HL-60 (cell line): Measurements from ENCODE around the gene USH1C.

ENCODE experiments used
- DNase-seq, 2 experiments: peaks; one replicate each; pipeline ENCODE4 v3.0.0-alpha.2; 2010 to 2020; ENCODE audit warnings: low read depth in 1 of 2, low spot score in 1 of 2
- H3K27ac ChIP-seq: fragments of 250-450 bp; sonication (Bioruptor Pico); replicated peaks from 2 replicates; pipeline ENCODE4 v1.5.1; 2020; ENCODE audit warnings: mild to moderate bottlenecking, moderate library complexity
- H3K27me3 ChIP-seq: fragments of 250-450 bp; sonication (Bioruptor Pico); 2 replicates; pipeline ENCODE4 v1.5.1; 2021; ENCODE audit warnings: mild to moderate bottlenecking, moderate library complexity; ENCODE audit not compliant: insufficient read depth, poor library complexity, severe bottlenecking
- H3K4me3 ChIP-seq: replicated peaks from 2 replicates; pipeline ENCODE4 v1.5.1; 2011; ENCODE audit warnings: mild to moderate bottlenecking, control low read depth, low read length; ENCODE audit not compliant: insufficient read depth
- GABPA ChIP-seq: IDR thresholded peaks from 2 replicates; pipeline ENCODE4 v1.6.1; 2012; ENCODE audit warnings: low read depth
- POLR2AphosphoS5 ChIP-seq: IDR thresholded peaks from 2 replicates; pipeline ENCODE4 v1.6.1; 2012; ENCODE audit warnings: low read depth
- SPI1 ChIP-seq: IDR thresholded peaks from 2 replicates; pipeline ENCODE4 v1.6.1; 2012; ENCODE audit warnings: low read depth, mild to moderate bottlenecking, borderline replicate concordance
- TF ChIP-seq, protein P1 (sequence below): IDR thresholded peaks from 2 replicates; pipeline ENCODE4 v1.6.1; 2012; ENCODE audit warnings: low read depth; ENCODE audit not compliant: insufficient replicate concordance
- TF ChIP-seq, protein P2 (sequence below): IDR thresholded peaks from one replicate; pipeline ENCODE4 v1.5.1; 2011; ENCODE audit warnings: low read length, control low read depth, inconsistent platforms; ENCODE audit not compliant: insufficient read depth

Gene USH1C

DNA sequence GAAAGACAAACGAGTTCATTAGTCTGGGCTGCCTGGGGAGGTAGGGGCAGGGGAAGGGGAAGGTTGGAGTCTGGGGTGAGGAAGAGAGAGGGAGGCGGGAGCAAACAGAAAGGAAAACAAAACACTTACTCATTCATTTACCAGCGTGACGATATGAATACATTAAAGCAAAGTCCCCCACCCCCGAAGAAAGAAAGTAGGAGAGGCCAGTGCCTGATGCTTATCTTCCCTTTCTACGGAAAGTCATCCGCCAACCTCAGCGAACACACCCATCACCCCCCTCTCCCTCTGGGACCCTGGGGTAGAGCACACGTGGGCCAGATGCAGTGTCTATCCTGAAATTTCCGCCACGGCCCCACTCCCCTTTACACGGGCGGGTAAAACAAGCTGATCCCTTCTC is 81.3 kb downstream of the USH1C start:
- Histone ChIP-seq H3K27me3 (peaks cover 6% of the 10 kb centered on the region), H3K4me3 (no peak overlapping the region), H3K27ac (no peak overlapping the region)
- TF ChIP-seq, protein P1, sequence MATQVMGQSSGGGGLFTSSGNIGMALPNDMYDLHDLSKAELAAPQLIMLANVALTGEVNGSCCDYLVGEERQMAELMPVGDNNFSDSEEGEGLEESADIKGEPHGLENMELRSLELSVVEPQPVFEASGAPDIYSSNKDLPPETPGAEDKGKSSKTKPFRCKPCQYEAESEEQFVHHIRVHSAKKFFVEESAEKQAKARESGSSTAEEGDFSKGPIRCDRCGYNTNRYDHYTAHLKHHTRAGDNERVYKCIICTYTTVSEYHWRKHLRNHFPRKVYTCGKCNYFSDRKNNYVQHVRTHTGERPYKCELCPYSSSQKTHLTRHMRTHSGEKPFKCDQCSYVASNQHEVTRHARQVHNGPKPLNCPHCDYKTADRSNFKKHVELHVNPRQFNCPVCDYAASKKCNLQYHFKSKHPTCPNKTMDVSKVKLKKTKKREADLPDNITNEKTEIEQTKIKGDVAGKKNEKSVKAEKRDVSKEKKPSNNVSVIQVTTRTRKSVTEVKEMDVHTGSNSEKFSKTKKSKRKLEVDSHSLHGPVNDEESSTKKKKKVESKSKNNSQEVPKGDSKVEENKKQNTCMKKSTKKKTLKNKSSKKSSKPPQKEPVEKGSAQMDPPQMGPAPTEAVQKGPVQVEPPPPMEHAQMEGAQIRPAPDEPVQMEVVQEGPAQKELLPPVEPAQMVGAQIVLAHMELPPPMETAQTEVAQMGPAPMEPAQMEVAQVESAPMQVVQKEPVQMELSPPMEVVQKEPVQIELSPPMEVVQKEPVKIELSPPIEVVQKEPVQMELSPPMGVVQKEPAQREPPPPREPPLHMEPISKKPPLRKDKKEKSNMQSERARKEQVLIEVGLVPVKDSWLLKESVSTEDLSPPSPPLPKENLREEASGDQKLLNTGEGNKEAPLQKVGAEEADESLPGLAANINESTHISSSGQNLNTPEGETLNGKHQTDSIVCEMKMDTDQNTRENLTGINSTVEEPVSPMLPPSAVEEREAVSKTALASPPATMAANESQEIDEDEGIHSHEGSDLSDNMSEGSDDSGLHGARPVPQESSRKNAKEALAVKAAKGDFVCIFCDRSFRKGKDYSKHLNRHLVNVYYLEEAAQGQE: no peak
- no peak for TF ChIP-seq POLR2AphosphoS5
- TF ChIP-seq SPI1: no peak
- TF ChIP-seq, protein P2, sequence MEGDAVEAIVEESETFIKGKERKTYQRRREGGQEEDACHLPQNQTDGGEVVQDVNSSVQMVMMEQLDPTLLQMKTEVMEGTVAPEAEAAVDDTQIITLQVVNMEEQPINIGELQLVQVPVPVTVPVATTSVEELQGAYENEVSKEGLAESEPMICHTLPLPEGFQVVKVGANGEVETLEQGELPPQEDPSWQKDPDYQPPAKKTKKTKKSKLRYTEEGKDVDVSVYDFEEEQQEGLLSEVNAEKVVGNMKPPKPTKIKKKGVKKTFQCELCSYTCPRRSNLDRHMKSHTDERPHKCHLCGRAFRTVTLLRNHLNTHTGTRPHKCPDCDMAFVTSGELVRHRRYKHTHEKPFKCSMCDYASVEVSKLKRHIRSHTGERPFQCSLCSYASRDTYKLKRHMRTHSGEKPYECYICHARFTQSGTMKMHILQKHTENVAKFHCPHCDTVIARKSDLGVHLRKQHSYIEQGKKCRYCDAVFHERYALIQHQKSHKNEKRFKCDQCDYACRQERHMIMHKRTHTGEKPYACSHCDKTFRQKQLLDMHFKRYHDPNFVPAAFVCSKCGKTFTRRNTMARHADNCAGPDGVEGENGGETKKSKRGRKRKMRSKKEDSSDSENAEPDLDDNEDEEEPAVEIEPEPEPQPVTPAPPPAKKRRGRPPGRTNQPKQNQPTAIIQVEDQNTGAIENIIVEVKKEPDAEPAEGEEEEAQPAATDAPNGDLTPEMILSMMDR: no peak
- DNase-seq: no peak

DNA sequence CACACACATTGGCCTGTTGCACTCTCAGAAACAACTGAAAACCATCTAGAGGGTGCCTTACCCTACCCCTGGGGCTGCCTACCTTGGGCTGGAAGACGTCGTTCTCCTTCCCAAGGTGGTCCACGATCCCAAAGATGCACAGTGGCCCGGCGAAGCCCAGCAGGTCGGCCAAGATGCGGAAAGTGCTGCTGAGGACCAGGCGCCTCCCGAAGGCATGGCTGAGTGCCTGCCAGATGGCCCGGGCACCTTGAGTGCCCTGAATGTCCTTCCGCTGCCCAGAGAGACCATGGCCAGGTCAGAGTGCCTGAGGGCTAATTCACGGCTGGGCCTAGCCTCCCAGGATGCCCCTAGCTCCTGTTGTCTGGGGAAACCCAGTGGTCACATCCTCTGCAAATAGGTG is 83.8 kb downstream of the USH1C start:
- Histone ChIP-seq H3K4me3 (no peak overlapping the region), H3K27ac (no peak overlapping the region), H3K27me3 (peaks cover 6% of the 10 kb centered on the region)
- TF ChIP-seq SPI1 (no peak), POLR2AphosphoS5 (no peak)
- TF ChIP-seq, protein P2: no peak
- DNase-seq: no peak

DNA sequence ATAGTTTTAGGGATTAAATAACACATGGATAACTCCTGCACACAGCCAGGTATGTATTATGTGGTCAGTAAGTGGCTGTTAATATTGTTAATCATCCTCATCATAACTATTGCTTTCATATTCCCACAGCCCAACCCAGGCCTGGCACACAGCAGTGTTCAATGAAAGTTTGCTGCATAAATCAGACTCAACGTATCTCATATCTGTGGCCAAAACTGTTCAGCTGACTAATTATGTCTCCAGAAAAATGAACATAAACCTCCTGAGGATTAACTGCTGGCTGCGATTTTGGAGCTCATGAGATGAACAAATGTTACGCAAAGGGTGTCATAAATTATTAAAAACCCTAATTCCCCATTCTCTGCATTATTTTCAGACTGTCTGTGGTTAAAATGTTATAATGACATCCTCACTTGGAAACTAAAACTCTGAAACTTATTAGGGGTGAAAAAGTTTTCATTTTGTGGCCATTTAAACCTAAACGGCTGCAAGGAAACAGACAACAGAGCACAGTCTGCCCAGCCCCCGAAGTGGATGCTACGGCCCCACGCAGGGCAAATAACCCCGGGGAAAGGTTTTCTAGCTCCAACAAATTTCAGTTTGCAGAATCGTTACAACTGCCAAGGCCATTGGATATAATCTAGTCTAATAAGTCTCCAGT is 84.8 kb downstream of the USH1C start:
- TF ChIP-seq, protein P2: no peak
- TF ChIP-seq POLR2AphosphoS5: no peak
- no peak for TF ChIP-seq SPI1
- TF ChIP-seq, protein P1: no peak
- no peak for TF ChIP-seq GABPA
- DNase-seq: no peak
- H3K27me3 ChIP-seq: peaks cover 6% of the 10 kb centered on the region
- no peak overlapping the region for H3K4me3 ChIP-seq
- H3K27ac ChIP-seq: no peak overlapping the region

DNA sequence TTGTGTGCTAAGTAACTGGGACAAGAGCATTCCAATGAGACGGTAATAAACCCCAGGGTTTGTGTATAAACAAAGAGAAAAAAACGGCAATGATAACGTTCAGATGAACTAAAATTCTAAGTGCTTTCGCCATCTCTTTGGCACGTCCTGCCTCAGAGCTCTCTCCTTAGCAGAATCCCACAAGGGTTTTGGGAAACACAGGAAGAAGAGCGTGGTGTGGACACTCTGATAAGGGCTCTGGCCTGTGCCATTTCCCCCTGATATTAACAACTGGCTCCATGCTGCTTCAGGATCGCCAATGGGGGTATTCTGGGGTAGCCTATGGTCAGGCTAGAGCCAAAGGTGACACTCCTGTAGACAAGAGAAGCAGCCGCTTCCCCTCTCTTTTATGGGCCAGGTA is 85.9 kb downstream of the USH1C start:
- TF ChIP-seq, protein P1: no peak
- TF ChIP-seq SPI1: no peak
- TF ChIP-seq, protein P2: no peak
- no peak for TF ChIP-seq POLR2AphosphoS5
- no peak for TF ChIP-seq GABPA

More for the DNA sequence above, 85.9 kb downstream of the USH1C start:
- peaks cover 6% of the 10 kb centered on the region for H3K27me3 ChIP-seq
- no peak overlapping the region for H3K4me3 ChIP-seq
- DNase-seq: no peak
- H3K27ac ChIP-seq: no peak overlapping the region
